H9 (cell line): ENCODE data around the gene TAOK3. TPM values are rescaled to one million over a fixed set of nuclear protein-coding genes. Genes with fewer than 3 reads are reported as not detected.

Source experiments
- DNase-seq: peaks from one replicate; pipeline ENCODE4 v3.0.0-alpha.2; 2017
- H2AFZ ChIP-seq: one replicate; pipeline ENCODE4 v1.6.1; 2013; ENCODE audit warnings: mild to moderate bottlenecking, low read length, control low read depth, moderate library complexity
- H2AK5ac ChIP-seq: 2 replicates; pipeline ENCODE4 v1.6.1; 2013; ENCODE audit warnings: low read length, control low read depth, mixed read lengths; ENCODE audit not compliant: insufficient read length
- H2BK120ac ChIP-seq: one replicate; pipeline ENCODE4 v1.6.1; 2013; ENCODE audit warnings: low read depth, mild to moderate bottlenecking, low read length, control low read depth, inconsistent platforms; ENCODE audit not compliant: poor library complexity, severe bottlenecking
- H2BK12ac ChIP-seq: 2 replicates; pipeline ENCODE4 v1.6.1; 2013; ENCODE audit warnings: low read length, control low read depth, mixed read lengths, low read depth; ENCODE audit not compliant: insufficient read length
- H2BK15ac ChIP-seq: 2 replicates; pipeline ENCODE4 v1.6.1; 2013; ENCODE audit warnings: low read depth, low read length, control low read depth
- H2BK20ac ChIP-seq: one replicate; pipeline ENCODE4 v1.6.1; 2013; ENCODE audit warnings: low read depth, mild to moderate bottlenecking, low read length, control low read depth, inconsistent platforms; ENCODE audit not compliant: poor library complexity, severe bottlenecking
- H2BK5ac ChIP-seq: 2 replicates; pipeline ENCODE4 v1.6.1; 2013; ENCODE audit warnings: low read length, control low read depth, mixed read lengths; ENCODE audit not compliant: insufficient read length
- H3K14ac ChIP-seq: 2 replicates; pipeline ENCODE4 v1.6.1; 2013; ENCODE audit warnings: low read length, control low read depth; ENCODE audit not compliant: insufficient read depth
- H3K18ac ChIP-seq: 2 replicates; pipeline ENCODE4 v1.6.1; 2013; ENCODE audit warnings: low read depth, mild to moderate bottlenecking, mixed read lengths, low read length, control low read depth; ENCODE audit not compliant: insufficient read length
- H3K23ac ChIP-seq: 2 replicates; pipeline ENCODE4 v1.6.1; 2013; ENCODE audit warnings: low read length, control low read depth, mixed read lengths, low read depth; ENCODE audit not compliant: insufficient read length
- H3K23me2 ChIP-seq: 2 replicates; pipeline ENCODE4 v1.6.1; 2013; ENCODE audit warnings: low read depth, mild to moderate bottlenecking, mixed read lengths, low read length, control low read depth; ENCODE audit not compliant: insufficient read length, poor library complexity, severe bottlenecking
- H3K27ac ChIP-seq: 2 replicates; pipeline ENCODE4 v1.5.1; 2013; ENCODE audit warnings: low read length, control low read depth, mixed read lengths, low read depth; ENCODE audit not compliant: insufficient read length
- H3K27me3 ChIP-seq: 2 replicates; pipeline ENCODE4 v1.6.1; 2013; ENCODE audit warnings: low read length, control low read depth, inconsistent platforms; ENCODE audit not compliant: insufficient read depth
- H3K4ac ChIP-seq: 2 replicates; pipeline ENCODE4 v1.6.1; 2013; ENCODE audit warnings: low read depth, mild to moderate bottlenecking, control low read depth, inconsistent platforms, low read length, moderate library complexity
- H3K4me1 ChIP-seq: 2 replicates; pipeline ENCODE4 v1.6.1; 2013; ENCODE audit warnings: low read length, control low read depth, inconsistent platforms; ENCODE audit not compliant: insufficient read depth
- H3K4me2 ChIP-seq: 2 replicates; pipeline ENCODE4 v1.6.1; 2013; ENCODE audit warnings: low read length, control low read depth, mixed read lengths; ENCODE audit not compliant: insufficient read length, insufficient read depth
- H3K56ac ChIP-seq: 2 replicates; pipeline ENCODE4 v1.6.1; 2013; ENCODE audit warnings: low read depth, mild to moderate bottlenecking, mixed read lengths, low read length, control low read depth; ENCODE audit not compliant: insufficient read length
- H3K79me1 ChIP-seq: 2 replicates; pipeline ENCODE4 v1.6.1; 2013; ENCODE audit warnings: low read depth, mild to moderate bottlenecking, moderate library complexity, low read length, control low read depth, inconsistent platforms; ENCODE audit not compliant: insufficient read depth, poor library complexity, severe bottlenecking
- H3K79me2 ChIP-seq: 2 replicates; pipeline ENCODE4 v1.6.1; 2013; ENCODE audit warnings: low read length, control low read depth, inconsistent platforms; ENCODE audit not compliant: insufficient read depth
- H3K9ac ChIP-seq: 2 replicates; pipeline ENCODE4 v1.6.1; 2013; ENCODE audit warnings: low read length, control low read depth, mixed read lengths; ENCODE audit not compliant: insufficient read length; ENCODE audit errors: extremely low read depth
- H3K9me3 ChIP-seq: one replicate; pipeline ENCODE4 v1.6.1; 2013; ENCODE audit warnings: low read depth, low read length, inconsistent platforms; ENCODE audit not compliant: control insufficient read depth
- H3T11ph ChIP-seq: one replicate; pipeline ENCODE4 v1.6.1; 2013; ENCODE audit warnings: mild to moderate bottlenecking, low read length, control low read depth, inconsistent platforms
- H4K20me1 ChIP-seq: one replicate; pipeline ENCODE4 v1.6.1; 2013; ENCODE audit not compliant: control insufficient read depth, insufficient read length, insufficient read depth
- H4K5ac ChIP-seq: 2 replicates; pipeline ENCODE4 v1.6.1; 2013; ENCODE audit warnings: low read depth, mild to moderate bottlenecking, mixed read lengths, low read length, control low read depth; ENCODE audit not compliant: insufficient read length
- H4K8ac ChIP-seq: replicated peaks from 2 replicates; pipeline ENCODE4 v1.6.1; 2013; ENCODE audit warnings: low read length, control low read depth, mixed read lengths, low read depth; ENCODE audit not compliant: insufficient read length
- H4K91ac ChIP-seq: 2 replicates; pipeline ENCODE4 v1.6.1; 2013; ENCODE audit warnings: low read depth, mild to moderate bottlenecking, moderate library complexity, mixed read lengths, low read length, control low read depth; ENCODE audit not compliant: insufficient read length
- H3K27ac Mint-ChIP-seq, 3 experiments: 2 replicates in 2 of 3; 3 replicates in 1 of 3; pipeline ENCODE4 v1.8.0; 2020 to 2021; ENCODE audit warnings: mixed read lengths in 3 of 3, mild to moderate bottlenecking in 1 of 3, moderate library complexity in 1 of 3
- H3K27me3 Mint-ChIP-seq: 2 replicates; pipeline ENCODE4 v1.8.0; 2021; ENCODE audit warnings: low read depth, mild to moderate bottlenecking, moderate library complexity, mixed read lengths
- H3K36me3 Mint-ChIP-seq, 3 experiments: 2 replicates in 2 of 3; 3 replicates in 1 of 3; pipeline ENCODE4 v1.8.0; 2020 to 2021; ENCODE audit warnings: low read depth in 3 of 3, mixed read lengths in 3 of 3; ENCODE audit not compliant: insufficient read depth in 1 of 3
- H3K4me1 Mint-ChIP-seq, 2 experiments: 2 replicates each; pipeline ENCODE4 v1.8.0; 2020; ENCODE audit warnings: mixed read lengths in 2 of 2
- H3K4me3 Mint-ChIP-seq, 2 experiments: 2 replicates in 1 of 2; 3 replicates in 1 of 2; pipeline ENCODE4 v1.8.0; 2020 to 2021; ENCODE audit warnings: mild to moderate bottlenecking in 2 of 2, mixed read lengths in 2 of 2, moderate library complexity in 1 of 2
- H3K9me3 Mint-ChIP-seq, 2 experiments: 2 replicates in 1 of 2; 3 replicates in 1 of 2; pipeline ENCODE4 v1.8.0; 2020; ENCODE audit warnings: mild to moderate bottlenecking in 2 of 2, mixed read lengths in 2 of 2, moderate library complexity in 1 of 2
- CTCF ChIP-seq: fragments of 200-600 bp; sonication (generic); conservative IDR thresholded peaks from 3 replicates; pipeline ENCODE4 v1.8.0; 2021; ENCODE audit warnings: antibody characterized with exemption, mild to moderate bottlenecking
- WGBS: extraction: QIAGEN DNeasy Blood & Tissue Kit; methylation state at CpG from one replicate; pipeline ENCODE4 v1.1.7; 2013; ENCODE audit warnings: missing lambda C conversion rate, low lambda C conversion rate, mixed read lengths; ENCODE audit not compliant: insufficient read length; ENCODE audit errors: extremely low coverage; 5-methylcytosine and 5-hydroxymethylcytosine counted together
- total RNA-seq: library from RNA; stranded (reverse); gene quantifications from 2 replicates; pipeline ENCODE4 v1.2.1, GENCODE V29; 2021

Gene TAOK3
- total RNA-seq, 1 experiment from 2014 or later: 5.2 TPM

GRCh38 chr12:118373616-118374015 is 909 bp upstream of the TAOK3 start:
- Histone ChIP-seq H3K4me2 (peak overlapping the region; percentile 56), H2BK15ac (no peak overlapping the region), H4K20me1 (no peaks in the 10 kb centered on the region), H4K91ac (no peak overlapping the region), H3K56ac (no peak overlapping the region), H3K9me3 (no peaks in the 10 kb centered on the region), H3K27ac (no peak overlapping the region), H3K4ac (no peak overlapping the region), H3K79me1 (peaks cover 7% of the 10 kb centered on the region), H4K8ac (no peak overlapping the region), H3K9ac (no peak overlapping the region), H4K5ac (no peak overlapping the region), H3T11ph (no peak overlapping the region), H2AFZ (no peak overlapping the region), H2BK20ac (no peak overlapping the region), H3K23me2 (peaks cover 37% of the 10 kb centered on the region), H3K18ac (no peak overlapping the region), H3K14ac (no peak overlapping the region), H3K79me2 (peaks cover 8% of the 10 kb centered on the region; the same call in 1 of the 2 replicates), H3K27me3 (no peaks in the 10 kb centered on the region), H2BK120ac (no peak overlapping the region), H3K23ac (no peak overlapping the region), H2BK12ac (no peak overlapping the region), H3K4me1 (peaks cover 3% of the 10 kb centered on the region; the same call in 1 of the 2 replicates), H2AK5ac (no peak overlapping the region), H2BK5ac (no peak overlapping the region)
- no peak for TF ChIP-seq CTCF
- peak overlapping the region; percentile 86 to 97 for H3K4me3 Mint-ChIP-seq
- no CpG with 5 or more reads among the region's 5 CpGs for WGBS
- no peak for DNase-seq
- H3K9me3 Mint-ChIP-seq: no peaks in the 10 kb centered on the region
- peak overlapping the region in 1 of 3 experiments; percentile 91; a peak in 1 of 7 replicates for H3K27ac Mint-ChIP-seq
- H3K4me1 Mint-ChIP-seq: peaks cover 37 to 41% of the 10 kb centered on the region in 2 experiments
- H3K36me3 Mint-ChIP-seq: no peaks in the 10 kb centered on the region; a peak in 1 of 7 replicates
- H3K27me3 Mint-ChIP-seq: peaks cover 29% of the 10 kb centered on the region
